ENCODE measurements around the gene CD200R1. TPM values are rescaled to one million over a fixed set of nuclear protein-coding genes. Genes with fewer than 3 reads are reported as not detected.

The CD200R1 gene
- total and polyA plus RNA-seq, 9 of the 15 experiments (the other 6 are each of a cell fraction or from before 2014, with no cell fraction given) = 0.04 to 0.23 (median 0.09) TPM; not detected in 5

- TF ChIP-seq FOXK1 (CRISPR knock-in tag; IDR thresholded peaks at IDR 0.05; ENCODE audit: borderline replicate concordance) = no peak
- no peak for TF ChIP-seq ZNF253 (CRISPR knock-in tag; conservative IDR thresholded peaks at IDR 0.05)
- no peak for TF ChIP-seq E2F8 (IDR thresholded peaks at IDR 0.05; ENCODE audit: low read depth, partially characterized antibody)
- no peak for TF ChIP-seq ZNF324 (CRISPR knock-in tag; IDR thresholded peaks at IDR 0.05)
- no peak for TF ChIP-seq ZKSCAN3 (CRISPR knock-in tag; IDR thresholded peaks at IDR 0.05)
- no peak for TF ChIP-seq ARID1B (IDR thresholded peaks at IDR 0.05)
- TF ChIP-seq PURB (CRISPR knock-in tag; IDR thresholded peaks at IDR 0.05; ENCODE audit: low read depth) = no peak
- TF ChIP-seq ILF3 (IDR thresholded peaks at IDR 0.05; ENCODE audit: borderline replicate concordance) = no peak
- TF ChIP-seq BRF2 (IDR thresholded peaks at IDR 0.05; ENCODE audit: borderline replicate concordance, insufficient read depth, insufficient read length) = no peak
- no peak for TF ChIP-seq CREBBP (IDR thresholded peaks at IDR 0.05; ENCODE audit: low read depth, low read length)
- 0 out of 4 replicates have a peak, but pooled peaks of 1 of the 2 experiments have one; percentile 35 for TF ChIP-seq UBTF (IDR thresholded peaks at IDR 0.05; ENCODE audit: borderline replicate concordance in 1 of 2, low read depth in 2 of 2, low read length in 2 of 2)
- TF ChIP-seq CREB1 (IDR thresholded peaks at IDR 0.05) = no peak
- TF ChIP-seq CREB1 (CRISPR knock-in tag; IDR thresholded peaks at IDR 0.05) = no peak
- TF ChIP-seq GATAD2B (IDR thresholded peaks at IDR 0.05; ENCODE audit: borderline replicate concordance) = no peak
- TF ChIP-seq NFYB (IDR thresholded peaks at IDR 0.05; ENCODE audit: extremely low read depth, insufficient read length) = no peak
- TF ChIP-seq MTF1 (CRISPR knock-in tag; IDR thresholded peaks at IDR 0.05; ENCODE audit: borderline replicate concordance) = no peak
- no peak for TF ChIP-seq SREBF1 (IDR thresholded peaks at IDR 0.05; ENCODE audit: borderline replicate concordance, low read depth, low read length)
- TF ChIP-seq NCOA2 (IDR thresholded peaks at IDR 0.05; ENCODE audit: partially characterized antibody in 2 of 2) = no peak
- TF ChIP-seq HDAC8 (tag; IDR thresholded peaks at IDR 0.05) = no peak
- TF ChIP-seq RBBP5 (IDR thresholded peaks at IDR 0.05; ENCODE audit: borderline replicate concordance, insufficient read depth, low read length, poor library complexity, severe bottlenecking) = no peak
- no peak for TF ChIP-seq ILK (tag; IDR thresholded peaks at IDR 0.05; ENCODE audit: borderline replicate concordance, low read depth)
These were observed 44.6 kb upstream of the CD200R1 start (continued) for GRCh38 chr3:113019182-113020137.

Measured in K562 (cell line).